ENCODE measurements around the gene WNT7A.

The WNT7A gene

GRCh38 chr3:13785853-13786436 is 93.9 kb downstream of the WNT7A start:
- no peak for TF ChIP-seq CTCF (IDR thresholded peaks at IDR 0.05; ENCODE audit: low read depth, low read length)
- DNase-seq (ENCODE audit: low read depth in 2 of 2): no peak
- no peak overlapping the region for H3K4me3 ChIP-seq (replicated peaks in 1 of 2; ENCODE audit: low read depth in 2 of 2, low read length in 2 of 2)

- no peak for TF ChIP-seq CTCF (IDR thresholded peaks at IDR 0.05; ENCODE audit: low read depth, low read length)
- no peak overlapping the region for H3K4me3 ChIP-seq (replicated peaks in 1 of 2; ENCODE audit: low read depth in 2 of 2, low read length in 2 of 2)
- no peak for DNase-seq (ENCODE audit: low read depth in 2 of 2)
These were observed 94.5 kb downstream of the WNT7A start for GRCh38 chr3:13785351-13785750.

- H3K4me3 ChIP-seq (replicated peaks in 1 of 2; ENCODE audit: low read depth in 2 of 2, low read length in 2 of 2): no peak overlapping the region
- no peak for DNase-seq (ENCODE audit: low read depth in 2 of 2)
- TF ChIP-seq CTCF (IDR thresholded peaks at IDR 0.05; ENCODE audit: low read depth, low read length): no peak
These were observed 96.4 kb downstream of the WNT7A start for GRCh38 chr3:13783476-13783875.

GRCh38 chr3:13782501-13782900 is 97.4 kb downstream of the WNT7A start:
- no peak for TF ChIP-seq CTCF (IDR thresholded peaks at IDR 0.05; ENCODE audit: low read depth, low read length)
- no peak for DNase-seq (ENCODE audit: low read depth in 2 of 2)
- no peak overlapping the region for H3K4me3 ChIP-seq (replicated peaks in 1 of 2; ENCODE audit: low read depth in 2 of 2, low read length in 2 of 2)

GRCh38 chr3:13781417-13781816 is 98.5 kb downstream of the WNT7A start:
- no peak for DNase-seq (ENCODE audit: low read depth in 2 of 2)
- no peak overlapping the region for H3K4me3 ChIP-seq (replicated peaks in 1 of 2; ENCODE audit: low read depth in 2 of 2, low read length in 2 of 2)
- TF ChIP-seq CTCF (IDR thresholded peaks at IDR 0.05; ENCODE audit: low read depth, low read length): no peak

- DNase-seq (ENCODE audit: low read depth in 2 of 2): no peak
- no peak for TF ChIP-seq CTCF (IDR thresholded peaks at IDR 0.05; ENCODE audit: low read depth, low read length)
- H3K4me3 ChIP-seq (replicated peaks in 1 of 2; ENCODE audit: low read depth in 2 of 2, low read length in 2 of 2): no peak overlapping the region
These were observed 99.3 kb downstream of the WNT7A start for GRCh38 chr3:13780432-13781176.

All from cardiac fibroblast (primary cell).